IPS-18a (cell line): Measurements from ENCODE around the gene ZNF48.
A peak's percentile ranks its signal among the peaks of the same experiment; 100 is the strongest.

Source experiments
- H3K27ac ChIP-seq: one replicate; pipeline ENCODE4 v1.5.1; 2013; ENCODE audit warnings: low read length
- H3K27me3 ChIP-seq: one replicate; pipeline ENCODE4 v1.6.1; 2013; ENCODE audit warnings: mild to moderate bottlenecking, low read length; ENCODE audit not compliant: control insufficient read depth, insufficient read depth
- H3K36me3 ChIP-seq: one replicate; pipeline ENCODE4 v1.6.1; 2013; ENCODE audit warnings: low read depth, low read length; ENCODE audit not compliant: control insufficient read depth
- H3K4me1 ChIP-seq: one replicate; pipeline ENCODE4 v1.6.1; 2013; ENCODE audit warnings: low read depth, low read length; ENCODE audit not compliant: control insufficient read depth
- H3K4me3 ChIP-seq: one replicate; pipeline ENCODE4 v1.5.1; 2013; ENCODE audit warnings: low read length
- H3K9ac ChIP-seq: one replicate; pipeline ENCODE4 v1.6.1; 2013; ENCODE audit warnings: mild to moderate bottlenecking, low read length, moderate library complexity
- H3K9me3 ChIP-seq: one replicate; pipeline ENCODE4 v1.6.1; 2013; ENCODE audit warnings: low read depth, low read length; ENCODE audit not compliant: control insufficient read depth

The ZNF48 gene

GRCh38 chr16:30365200-30365599 lies 30.0 kb upstream of the ZNF48 start:
- H3K9me3 ChIP-seq = no peaks in the 10 kb centered on the region
- H3K4me1 ChIP-seq = peaks cover 5% of the 10 kb centered on the region
- H3K9ac ChIP-seq = no peak overlapping the region
- H3K27ac ChIP-seq = no peak overlapping the region
- H3K4me3 ChIP-seq = no peak overlapping the region
- H3K36me3 ChIP-seq = peaks cover 3% of the 10 kb centered on the region
- no peaks in the 10 kb centered on the region for H3K27me3 ChIP-seq

GRCh38 chr16:30366511-30366910 lies 28.7 kb upstream of the ZNF48 start:
- Histone ChIP-seq H3K9ac (no peak overlapping the region), H3K36me3 (peaks cover 3% of the 10 kb centered on the region), H3K4me1 (peaks cover 7% of the 10 kb centered on the region), H3K9me3 (no peaks in the 10 kb centered on the region), H3K27me3 (no peaks in the 10 kb centered on the region), H3K27ac (no peak overlapping the region), H3K4me3 (no peak overlapping the region)

- Histone ChIP-seq H3K36me3 (peaks cover 3% of the 10 kb centered on the region), H3K4me1 (peaks cover 9% of the 10 kb centered on the region), H3K9me3 (no peaks in the 10 kb centered on the region), H3K27me3 (no peaks in the 10 kb centered on the region), H3K4me3 (peak overlapping the region; percentile 50), H3K27ac (no peak overlapping the region), H3K9ac (no peak overlapping the region)
Measured at GRCh38 chr16:30367349-30368009, 27.7 kb upstream of the ZNF48 start.

GRCh38 chr16:30368122-30368791 lies 27.0 kb upstream of the ZNF48 start:
- H3K27ac ChIP-seq = no peak overlapping the region
- no peak overlapping the region for H3K9ac ChIP-seq
- no peaks in the 10 kb centered on the region for H3K9me3 ChIP-seq
- H3K27me3 ChIP-seq = no peaks in the 10 kb centered on the region
- peaks cover 3% of the 10 kb centered on the region for H3K36me3 ChIP-seq
- peaks cover 9% of the 10 kb centered on the region for H3K4me1 ChIP-seq
- peak overlapping the region; percentile 50 for H3K4me3 ChIP-seq

- Histone ChIP-seq H3K27me3 (no peaks in the 10 kb centered on the region), H3K9me3 (no peaks in the 10 kb centered on the region), H3K4me1 (peaks cover 9% of the 10 kb centered on the region), H3K4me3 (peak overlapping the region; percentile 50), H3K9ac (no peak overlapping the region), H3K36me3 (peaks cover 3% of the 10 kb centered on the region), H3K27ac (no peak overlapping the region)
Measured at GRCh38 chr16:30368792-30369090, 26.5 kb upstream of the ZNF48 start.

DNA sequence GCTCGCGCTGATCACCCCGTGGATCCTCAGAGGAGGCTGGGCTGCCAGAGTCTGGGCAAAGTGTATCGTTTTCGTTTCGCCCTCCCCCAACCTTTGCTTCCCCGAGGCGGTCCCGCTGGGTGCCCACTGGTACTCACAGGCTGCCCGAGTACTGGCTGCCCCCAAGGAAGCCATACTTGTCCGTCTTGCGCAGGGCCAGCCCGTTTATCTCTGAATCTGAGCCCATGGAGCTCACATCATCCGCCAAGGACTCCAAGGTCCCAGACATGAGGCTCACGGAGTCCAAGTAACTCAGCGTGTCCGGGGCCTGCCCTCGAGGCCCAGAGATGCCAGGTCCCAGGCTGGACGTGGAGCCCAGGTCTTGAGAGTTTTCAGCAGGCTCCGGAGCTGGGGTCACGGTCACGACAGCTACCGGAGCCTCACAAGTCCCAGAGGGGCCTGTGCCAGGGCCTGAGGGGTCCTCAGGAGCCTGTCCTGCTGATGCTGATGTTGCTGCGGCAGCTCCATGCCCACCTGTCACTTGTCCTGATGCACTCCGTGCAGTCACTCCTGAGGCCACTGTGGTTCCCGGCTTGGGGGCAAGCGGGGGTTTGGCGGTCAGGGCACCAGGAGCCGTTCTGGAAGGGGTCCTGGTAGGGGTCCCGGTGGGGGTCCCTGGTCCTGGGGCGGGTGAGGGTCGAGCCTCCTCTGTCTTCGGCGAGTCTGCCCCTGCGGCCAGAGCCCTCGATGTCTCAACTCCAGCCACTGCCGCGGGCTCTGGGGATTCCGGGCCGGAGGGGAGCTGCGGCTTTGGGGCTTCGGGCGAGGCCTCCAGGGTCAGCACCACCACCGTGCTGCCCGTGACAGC lies 25.9 kb upstream of the ZNF48 start:
- H3K27me3 ChIP-seq = no peaks in the 10 kb centered on the region
- peaks cover 9% of the 10 kb centered on the region for H3K4me1 ChIP-seq
- peak overlapping the region; percentile 5 for H3K9ac ChIP-seq
- H3K4me3 ChIP-seq = peak overlapping the region; percentile 50
- H3K36me3 ChIP-seq = peaks cover 3% of the 10 kb centered on the region
- H3K9me3 ChIP-seq = no peaks in the 10 kb centered on the region
- H3K27ac ChIP-seq = no peak overlapping the region

- no peaks in the 10 kb centered on the region for H3K27me3 ChIP-seq
- peaks cover 9% of the 10 kb centered on the region for H3K4me1 ChIP-seq
- no peaks in the 10 kb centered on the region for H3K9me3 ChIP-seq
- no peak overlapping the region for H3K27ac ChIP-seq
- H3K36me3 ChIP-seq = peaks cover 3% of the 10 kb centered on the region
- no peak overlapping the region for H3K9ac ChIP-seq
- peak overlapping the region; percentile 50 for H3K4me3 ChIP-seq
Measured at GRCh38 chr16:30369938-30370455, 25.2 kb upstream of the ZNF48 start.

- no peak within 1 kb of the TSS for H3K27ac ChIP-seq
- peaks cover 12% of the 10 kb centered on the region for H3K4me1 ChIP-seq
- H3K9ac ChIP-seq = peak within 1 kb of the TSS; percentile 5
- H3K36me3 ChIP-seq = no peaks in the 10 kb centered on the region
- peak within 1 kb of the TSS; percentile 64 for H3K4me3 ChIP-seq
- no peaks in the 10 kb centered on the region for H3K9me3 ChIP-seq
- no peaks in the 10 kb centered on the region for H3K27me3 ChIP-seq
Measured at GRCh38 chr16:30370456-30371247, 24.6 kb upstream of the ZNF48 start, which contains the start of gene TBC1D10B. Gene TBC1D10B, minus strand, starts transcription at chr16:30370494. Its CDS starts 311 bp downstream, at chr16:30370183.

- Histone ChIP-seq H3K9ac (no peak overlapping the region), H3K27me3 (no peaks in the 10 kb centered on the region), H3K4me1 (peaks cover 13% of the 10 kb centered on the region), H3K9me3 (no peaks in the 10 kb centered on the region), H3K27ac (no peak overlapping the region), H3K4me3 (peak overlapping the region; percentile 64), H3K36me3 (no peaks in the 10 kb centered on the region)
Measured at GRCh38 chr16:30371248-30371816, 23.9 kb upstream of the ZNF48 start.

DNA sequence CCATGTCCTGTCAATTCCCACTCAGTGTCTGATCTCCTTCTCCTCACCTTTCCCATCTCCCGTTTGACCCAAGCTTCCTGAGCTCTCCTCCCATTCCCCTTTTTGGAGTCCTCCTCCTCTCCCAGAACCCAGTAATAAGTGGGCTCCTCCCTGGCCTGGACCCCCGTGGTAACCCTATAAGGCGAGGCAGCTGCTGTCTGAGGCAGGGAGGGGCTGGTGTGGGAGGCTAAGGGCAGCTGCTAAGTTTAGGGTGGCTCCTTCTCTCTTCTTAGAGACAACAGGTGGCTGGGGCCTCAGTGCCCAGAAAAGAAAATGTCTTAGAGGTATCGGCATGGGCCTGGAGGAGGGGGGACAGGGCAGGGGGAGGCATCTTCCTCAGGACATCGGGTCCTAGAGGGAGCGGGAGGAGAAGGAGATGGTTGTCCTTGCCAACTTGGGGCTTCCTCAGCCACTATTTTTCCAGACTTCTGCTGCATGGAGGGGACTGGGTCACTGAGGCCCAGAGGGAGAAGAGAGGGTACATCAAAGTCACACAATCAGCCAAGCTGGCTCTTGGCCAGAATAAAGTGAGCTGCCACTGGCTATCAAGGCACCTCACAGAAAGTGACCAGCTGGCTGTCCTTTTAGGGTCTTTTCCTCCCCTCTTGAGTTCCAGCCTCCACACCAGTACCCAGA lies 23.0 kb upstream of the ZNF48 start:
- Histone ChIP-seq H3K4me1 (peaks cover 14% of the 10 kb centered on the region), H3K27ac (no peak overlapping the region), H3K27me3 (no peaks in the 10 kb centered on the region), H3K36me3 (no peaks in the 10 kb centered on the region), H3K9me3 (no peaks in the 10 kb centered on the region), H3K4me3 (no peak overlapping the region), H3K9ac (no peak overlapping the region)
